HG02970 (cell line): ENCODE measurements around the gene HAPSTR1.
"Not testable (repeated sequence)": the region's sequence is repeated elsewhere in the genome, so short reads cannot be mapped to it uniquely, and the experiment has no call there.

ENCODE experiments used
- ATAC-seq: cut with Tn5 transposase; IDR thresholded peaks from one replicate; pipeline ENCODE4 v1.9.1; 2021; ENCODE audit warnings: mild to moderate bottlenecking, moderate library complexity, moderate number of reproducible peaks; ENCODE audit not compliant: unreplicated experiment, low FRiP score

Gene HAPSTR1

DNA sequence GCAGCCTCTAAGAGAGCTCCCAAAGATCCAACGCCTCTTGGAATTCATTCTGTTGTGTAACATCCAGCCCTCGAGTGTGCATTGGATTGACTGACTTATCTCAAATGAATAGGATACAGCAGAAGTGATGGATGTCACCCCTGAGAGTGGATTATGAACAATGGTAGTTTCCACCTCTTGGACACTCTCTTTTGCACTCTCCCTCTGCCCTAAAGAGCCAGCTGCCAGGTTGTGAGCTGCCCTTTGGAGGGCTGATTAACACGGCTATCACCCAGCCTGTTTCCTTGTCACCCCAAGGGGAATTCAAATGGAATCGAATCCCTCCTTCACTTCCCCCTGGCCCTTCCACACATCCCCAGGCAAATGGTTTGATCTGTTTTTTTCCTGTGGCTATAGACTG is 21.2 kb upstream of the HAPSTR1 start:
- no peak for ATAC-seq

GRCh38 chr16:9071377-9071776 is 20.1 kb upstream of the HAPSTR1 start:
- ATAC-seq, result no peak

DNA sequence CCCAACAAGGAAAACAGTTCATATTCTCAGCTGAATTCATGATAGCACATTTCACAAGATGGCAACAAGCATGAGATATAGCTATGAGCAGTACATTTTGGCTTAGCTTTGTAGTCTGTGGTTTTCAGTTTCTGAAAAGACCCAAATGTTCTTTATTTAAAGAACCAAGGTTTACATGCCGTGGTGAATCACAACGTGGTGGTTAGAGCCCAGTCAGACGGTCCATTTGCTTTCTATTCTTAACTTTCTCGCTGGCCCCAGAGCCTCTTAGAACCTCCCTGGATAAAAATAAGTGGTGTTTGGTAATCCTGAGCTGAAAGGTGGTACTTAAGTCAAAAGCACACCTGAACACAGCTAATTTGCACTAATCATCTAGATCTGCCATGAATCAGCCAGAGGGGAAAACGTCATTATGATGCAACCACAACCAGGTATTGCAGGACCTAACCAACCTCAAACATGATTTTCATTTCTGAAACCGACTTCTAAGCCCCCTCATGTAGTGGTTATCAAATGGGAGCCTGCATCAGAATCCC is 18.6 kb upstream of the HAPSTR1 start:
- no peak for ATAC-seq

- no peak for ATAC-seq
Observed at GRCh38 chr16:9075299-9076071, 16.0 kb upstream of the HAPSTR1 start.

DNA sequence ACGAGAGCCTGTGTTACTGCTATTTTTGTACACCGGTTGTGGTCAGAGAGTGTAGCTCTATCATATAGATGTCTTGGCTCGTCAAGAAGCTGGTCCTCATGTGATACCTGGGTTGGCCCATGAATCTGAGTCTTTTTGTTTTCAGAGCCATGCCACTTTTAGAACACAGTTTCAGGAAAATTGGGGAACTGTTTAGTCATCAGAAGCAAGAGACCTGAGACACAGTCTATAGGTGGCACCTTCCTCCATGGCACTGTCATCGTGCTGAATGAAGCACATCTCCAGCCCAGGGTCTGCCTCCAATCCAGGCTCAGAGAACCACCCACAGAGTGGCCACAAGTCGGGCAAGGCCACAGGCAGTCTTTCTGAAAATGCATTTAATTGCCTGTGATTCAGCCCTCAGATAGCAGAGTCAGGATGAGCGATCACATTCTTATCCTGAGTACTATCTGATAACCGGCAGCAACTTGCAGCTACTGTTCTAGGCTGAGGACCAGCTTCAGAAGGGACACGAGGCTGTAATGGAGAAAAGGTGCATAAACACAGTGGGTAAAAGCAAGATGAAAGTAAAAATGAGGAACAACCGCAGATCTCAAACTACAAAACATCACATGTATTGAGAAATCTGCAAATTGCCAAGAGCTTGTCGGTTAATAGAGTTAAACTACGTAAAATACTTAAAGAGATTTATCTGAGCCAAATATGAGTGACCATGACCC is 14.2 kb upstream of the HAPSTR1 start:
- no peak for ATAC-seq

- ATAC-seq, result not testable (repeated sequence)
Observed at GRCh38 chr16:9078467-9079429, 12.7 kb upstream of the HAPSTR1 start.

DNA sequence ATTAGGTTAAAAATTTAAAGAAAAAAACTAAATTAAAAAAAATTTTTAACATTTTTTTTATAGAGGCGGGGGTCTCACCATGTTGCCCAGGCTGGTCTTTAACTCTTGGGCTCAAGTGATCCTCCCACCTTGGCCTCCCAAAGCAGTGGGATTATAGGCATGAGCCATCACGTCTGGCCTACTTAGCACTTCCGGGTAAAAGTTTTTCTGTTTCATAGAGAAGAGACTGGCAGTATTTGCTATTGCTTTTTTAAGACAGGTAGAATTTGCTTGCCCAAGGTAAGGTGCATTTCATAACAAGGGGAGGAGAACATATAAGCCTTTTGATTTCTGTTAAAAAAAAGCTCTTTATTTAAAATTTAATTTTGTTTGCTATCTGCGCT is 12.0 kb upstream of the HAPSTR1 start:
- no peak for ATAC-seq

DNA sequence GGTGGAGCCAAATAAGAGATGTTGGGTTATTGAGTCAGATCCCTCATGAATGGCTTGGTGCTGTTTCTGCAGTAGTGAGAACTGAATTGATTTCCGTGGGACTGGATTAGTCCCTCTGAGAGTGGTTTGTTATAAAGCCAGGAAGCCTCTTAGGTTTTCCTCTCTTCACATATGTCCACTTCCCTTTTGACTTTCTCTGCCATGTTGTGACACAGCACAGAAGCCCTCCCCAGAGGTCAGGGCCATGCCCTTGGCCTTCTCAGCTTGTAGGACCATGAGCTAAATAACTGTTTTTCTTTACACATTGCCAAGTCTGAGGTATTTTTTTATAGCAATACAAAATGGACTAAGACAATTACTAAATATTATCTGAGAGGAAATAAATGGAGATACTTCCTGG is 10.3 kb upstream of the HAPSTR1 start:
- ATAC-seq, result no peak

DNA sequence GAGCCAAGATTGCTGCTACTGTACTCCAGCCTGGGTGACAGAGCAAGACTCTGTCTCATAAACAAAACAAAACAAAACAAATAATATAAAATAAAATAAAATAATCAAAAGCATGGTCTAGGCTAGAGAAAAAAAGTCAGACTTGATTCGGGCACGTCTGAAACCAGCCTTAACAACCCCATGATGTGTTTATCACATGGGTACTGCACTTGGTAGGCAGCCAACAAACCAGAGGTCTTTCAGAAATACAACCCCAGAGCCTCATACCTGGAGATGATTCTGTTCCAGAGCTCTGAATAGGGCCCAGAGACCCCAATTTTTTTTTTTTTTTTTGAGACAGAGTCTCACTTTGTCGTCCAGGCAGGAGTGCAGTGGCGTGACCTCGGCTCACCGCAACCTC is 9.6 kb upstream of the HAPSTR1 start:
- ATAC-seq, result no peak

- no peak for ATAC-seq
Observed at GRCh38 chr16:9082422-9082821, 9.0 kb upstream of the HAPSTR1 start.

DNA sequence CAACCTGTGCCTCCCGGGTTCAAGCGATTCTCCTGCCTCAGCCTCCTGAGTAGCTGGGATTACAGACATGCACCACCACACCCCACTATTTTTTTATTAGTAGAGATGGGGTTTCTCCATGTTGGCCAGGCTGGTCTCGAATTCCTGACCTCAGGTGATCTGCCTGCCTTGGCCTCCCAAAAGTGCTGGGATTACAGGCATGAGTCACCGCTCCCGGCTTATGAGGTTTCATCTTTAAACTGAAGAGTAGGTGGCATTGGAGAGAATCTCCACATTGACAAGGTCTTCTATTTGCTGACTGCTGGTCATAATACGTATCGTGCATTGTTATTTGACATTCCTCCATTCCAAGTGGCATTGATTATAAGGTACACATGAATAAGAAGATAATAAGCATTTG is 3.7 kb upstream of the HAPSTR1 start:
- not testable (repeated sequence) for ATAC-seq

DNA sequence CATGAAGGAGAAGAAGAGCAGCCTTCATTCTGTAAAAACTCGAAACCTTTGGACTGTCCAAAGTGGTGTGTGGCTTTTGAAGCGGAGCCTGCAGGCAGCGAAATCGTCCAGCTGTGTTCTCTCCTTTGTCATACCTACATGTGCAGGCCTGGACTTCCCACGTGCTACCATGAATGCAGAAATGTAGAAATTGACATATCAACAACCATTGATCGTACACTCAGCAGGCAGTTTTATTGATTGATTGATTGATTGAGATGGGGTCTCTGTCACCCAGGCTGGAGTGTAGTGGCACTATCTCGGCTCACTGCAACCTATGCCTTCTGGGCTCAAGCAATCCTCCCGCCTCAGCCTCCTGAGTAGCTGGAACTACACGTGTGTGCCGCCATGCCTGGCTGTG is 2.6 kb upstream of the HAPSTR1 start:
- ATAC-seq, result no peak

DNA sequence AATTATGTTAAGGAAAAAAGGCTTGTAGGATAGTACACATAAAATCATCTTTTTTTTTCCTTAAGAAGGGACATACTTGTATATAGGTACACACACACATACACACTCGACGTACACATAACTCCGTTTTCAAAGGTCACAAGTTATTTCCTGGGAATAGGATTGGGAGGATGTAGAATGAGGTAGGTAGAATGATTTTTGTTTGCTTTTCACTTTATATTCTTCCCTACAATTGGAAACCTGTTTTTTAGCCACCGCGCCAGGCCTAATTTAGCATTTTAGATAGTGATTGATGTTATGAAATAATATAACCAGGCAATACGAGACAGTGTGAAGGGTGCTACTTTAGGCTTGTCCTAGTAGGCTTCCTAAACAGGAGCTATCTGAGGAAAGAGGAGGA is 1.8 kb upstream of the HAPSTR1 start:
- ATAC-seq, result no peak

DNA sequence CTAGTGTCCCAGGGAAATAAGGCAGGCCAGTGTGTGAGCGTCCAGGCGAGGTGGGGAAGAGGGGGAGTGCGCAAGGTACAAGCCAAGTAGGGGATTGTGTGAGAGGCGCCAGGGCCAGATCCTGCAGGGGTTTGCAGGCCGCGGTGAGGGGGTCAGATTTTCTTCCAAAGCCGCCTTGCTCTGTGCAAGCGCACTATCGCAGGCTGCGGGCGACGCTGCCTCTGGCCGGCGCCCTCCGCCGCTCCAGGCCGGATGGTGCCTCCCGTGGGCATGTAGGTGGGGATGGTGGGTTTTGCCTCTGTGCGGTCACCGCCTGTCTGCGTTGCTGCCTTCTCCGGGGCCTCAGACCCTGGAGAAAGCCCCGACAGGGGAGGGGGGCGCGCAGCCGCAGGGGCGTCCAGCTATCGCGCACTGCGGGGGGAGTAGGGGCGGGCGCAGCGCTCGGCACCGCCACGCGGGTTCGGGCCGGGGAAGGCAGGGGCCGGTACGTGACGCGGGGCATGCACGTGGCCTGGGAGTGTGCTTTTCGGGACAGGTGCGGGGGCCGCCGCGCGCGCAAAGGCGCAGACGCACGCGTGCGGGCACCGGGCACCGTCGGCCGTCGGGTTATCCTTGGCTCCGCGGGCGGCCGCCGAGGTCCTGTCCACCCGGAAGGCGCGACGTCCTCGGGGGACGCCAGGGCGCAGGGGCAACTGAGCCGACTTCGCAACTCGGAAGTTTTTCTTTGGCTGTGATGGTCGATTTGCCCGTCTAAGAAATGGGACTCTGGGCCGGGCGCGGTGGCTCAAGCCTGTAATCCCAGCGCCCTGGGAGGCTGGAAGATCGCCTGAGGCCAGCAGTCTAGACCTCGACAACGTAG is 1.1 kb upstream of the HAPSTR1 start:
- ATAC-seq, result no peak

DNA sequence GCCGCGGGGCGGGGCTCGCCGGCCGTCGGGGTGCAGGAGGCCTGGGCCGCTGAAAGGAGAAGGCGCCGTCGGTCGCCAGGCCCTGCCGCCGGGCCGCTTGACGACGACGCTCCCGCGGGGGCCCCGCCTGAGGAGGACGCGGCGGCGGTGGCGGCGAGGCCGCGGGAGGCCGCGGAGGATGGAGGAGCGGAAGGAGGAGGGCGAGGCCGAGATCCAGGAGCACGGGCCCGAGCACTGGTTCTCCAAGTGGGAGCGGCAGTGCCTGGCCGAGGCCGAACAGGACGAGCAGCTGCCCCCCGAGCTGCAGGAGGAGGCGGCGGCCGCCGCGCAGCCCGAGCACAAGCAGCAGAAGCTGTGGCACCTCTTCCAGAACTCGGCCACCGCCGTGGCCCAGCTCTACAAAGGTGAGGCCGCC is 430 bp downstream of the HAPSTR1 start:
- ATAC-seq, result peak; percentile 15

DNA sequence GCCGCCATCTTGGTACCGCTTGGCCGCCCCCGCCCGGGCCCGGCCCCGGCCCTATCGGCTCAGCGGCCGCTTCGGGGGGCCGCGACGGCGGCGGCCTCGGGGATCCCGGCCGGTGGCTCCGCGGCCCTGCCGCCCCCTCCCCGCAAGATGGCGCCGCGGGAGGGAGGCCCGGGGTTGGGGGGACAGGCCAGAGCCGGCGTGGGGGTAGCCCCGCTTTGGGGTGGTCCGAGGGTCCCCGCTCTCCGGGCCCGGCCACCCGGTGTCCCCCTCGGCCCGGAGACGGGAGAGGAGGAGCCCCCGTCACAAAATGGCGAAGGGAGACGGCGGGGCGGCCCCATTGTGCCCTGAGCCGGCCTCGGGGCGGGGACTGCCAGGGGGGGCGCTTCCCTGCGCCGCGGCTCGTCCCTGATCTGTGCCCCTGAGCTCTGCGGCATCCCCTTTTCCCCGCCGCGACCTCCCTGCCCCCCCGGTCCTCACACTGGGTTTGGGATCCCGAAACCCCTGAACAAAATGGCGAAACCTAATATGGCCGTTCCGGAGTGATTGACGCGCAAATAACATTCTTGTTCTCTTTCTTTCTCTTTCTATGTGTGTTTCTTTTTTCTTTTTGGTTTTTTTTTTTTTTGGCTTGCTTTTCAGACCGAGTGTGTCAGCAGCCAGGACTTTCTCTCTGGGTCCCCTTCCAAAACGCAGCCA is 986 bp downstream of the HAPSTR1 start:
- ATAC-seq, result peak; percentile 20

DNA sequence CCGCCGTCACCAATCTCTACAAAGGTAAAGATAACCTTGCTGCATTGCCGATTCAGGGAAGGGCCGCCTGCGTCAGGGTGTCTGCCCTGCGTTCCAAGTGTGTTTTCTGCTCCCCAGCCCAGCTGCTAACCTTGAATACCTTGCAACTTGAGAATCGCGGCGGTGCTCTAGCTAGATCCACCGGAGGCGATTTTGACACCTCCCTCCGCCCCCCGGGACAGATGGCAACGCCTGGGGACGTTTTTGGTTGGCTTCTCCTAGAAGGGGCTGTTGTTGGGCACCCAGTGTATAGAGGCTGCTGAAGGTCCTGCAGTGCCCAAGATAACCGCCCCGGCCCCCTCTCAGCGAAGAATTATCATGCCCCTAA is 1.5 kb downstream of the HAPSTR1 start:
- no peak for ATAC-seq

DNA sequence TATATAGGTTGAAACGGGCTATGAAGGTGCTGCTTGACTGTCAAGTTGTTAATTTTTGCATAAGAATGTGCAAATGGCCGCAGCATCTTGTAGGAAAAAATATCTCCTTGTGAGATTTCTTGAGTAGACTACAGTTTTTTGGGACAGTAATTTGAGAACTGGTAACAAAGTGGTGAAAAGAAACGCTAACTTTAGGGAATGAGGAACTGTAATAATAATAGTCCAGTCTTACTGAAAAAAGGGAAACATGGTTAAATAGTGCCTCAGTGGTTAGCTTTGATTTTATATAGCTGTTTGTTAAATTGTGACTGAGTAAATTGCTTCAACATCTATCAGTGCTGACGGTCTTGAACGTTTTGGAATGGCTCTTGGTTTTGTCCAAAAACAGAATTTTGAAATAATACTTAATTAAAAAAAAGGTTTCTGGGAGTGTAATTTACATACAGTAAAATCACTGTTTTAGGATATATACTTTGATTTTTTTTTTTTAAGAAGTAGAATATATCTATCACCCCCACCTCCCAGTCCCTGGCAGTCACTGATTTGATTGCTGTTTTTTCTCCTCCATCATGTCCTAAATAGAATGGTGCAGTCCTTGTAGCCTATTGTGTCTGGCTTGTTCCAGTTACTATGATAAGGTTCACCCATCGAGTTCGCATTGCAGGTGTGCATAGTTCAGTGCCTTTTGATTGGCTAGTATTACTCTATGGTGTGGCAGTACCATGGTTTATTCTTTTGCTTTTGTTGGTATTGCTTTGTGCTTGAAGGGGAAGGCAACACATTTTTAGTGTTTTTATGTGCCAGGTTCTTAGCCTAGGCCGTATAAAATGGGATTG is 2.8 kb downstream of the HAPSTR1 start:
- no peak for ATAC-seq
